Vagina (tissue), 2 donors: Measurements from ENCODE around the gene SCAF8.

ENCODE experiments used
- POLR2A ChIP-seq, 2 donors: fragments of 450-650 bp; IDR thresholded peaks; one replicate each; pipeline ENCODE4 v1.6.1; 2017; ENCODE audit warnings: antibody characterized with exemption in 2 of 2, mild to moderate bottlenecking in 2 of 2, moderate library complexity in 2 of 2
- POLR2AphosphoS5 ChIP-seq, 2 donors: sonication (generic); formaldehyde crosslinking; IDR thresholded peaks; one replicate each; pipeline ENCODE4 v1.9.0; 2017; ENCODE audit warnings: antibody characterized with exemption in 2 of 2, mild to moderate bottlenecking in 2 of 2, low read depth in 1 of 2; ENCODE audit not compliant: insufficient read depth in 1 of 2
- TF ChIP-seq, protein P1 (sequence below), 3 experiments: fragments of 450-650 bp in 2 of 3; fragments of 200-600 bp in 1 of 3; sonication (generic) in 1 of 3; IDR thresholded peaks; one replicate each; pipeline ENCODE4 v1.5.1; 2017 to 2019; ENCODE audit warnings: antibody characterized with exemption in 3 of 3, mild to moderate bottlenecking in 2 of 3, moderate library complexity in 2 of 3

DNA sequence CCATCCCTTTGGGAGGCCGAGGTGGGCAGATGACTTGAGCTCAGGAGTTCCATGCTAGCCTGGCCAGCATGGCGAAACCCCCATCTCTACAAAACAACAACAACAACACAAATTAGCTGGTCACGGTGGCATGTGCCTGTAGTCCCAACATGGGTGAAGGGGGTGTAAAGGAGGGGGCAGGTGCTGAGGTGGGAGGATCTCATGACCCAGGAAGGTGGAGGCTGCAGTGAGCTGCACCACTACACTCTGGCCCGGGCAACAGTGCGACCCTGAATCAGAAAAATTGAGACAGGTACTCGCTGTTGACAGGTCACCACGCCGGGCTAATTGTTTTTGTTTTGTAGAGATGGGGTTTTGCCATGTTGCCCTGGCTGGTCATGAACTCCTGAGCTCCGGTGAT is 4.2 kb downstream of the SCAF8 start:
- TF ChIP-seq, protein P1, sequence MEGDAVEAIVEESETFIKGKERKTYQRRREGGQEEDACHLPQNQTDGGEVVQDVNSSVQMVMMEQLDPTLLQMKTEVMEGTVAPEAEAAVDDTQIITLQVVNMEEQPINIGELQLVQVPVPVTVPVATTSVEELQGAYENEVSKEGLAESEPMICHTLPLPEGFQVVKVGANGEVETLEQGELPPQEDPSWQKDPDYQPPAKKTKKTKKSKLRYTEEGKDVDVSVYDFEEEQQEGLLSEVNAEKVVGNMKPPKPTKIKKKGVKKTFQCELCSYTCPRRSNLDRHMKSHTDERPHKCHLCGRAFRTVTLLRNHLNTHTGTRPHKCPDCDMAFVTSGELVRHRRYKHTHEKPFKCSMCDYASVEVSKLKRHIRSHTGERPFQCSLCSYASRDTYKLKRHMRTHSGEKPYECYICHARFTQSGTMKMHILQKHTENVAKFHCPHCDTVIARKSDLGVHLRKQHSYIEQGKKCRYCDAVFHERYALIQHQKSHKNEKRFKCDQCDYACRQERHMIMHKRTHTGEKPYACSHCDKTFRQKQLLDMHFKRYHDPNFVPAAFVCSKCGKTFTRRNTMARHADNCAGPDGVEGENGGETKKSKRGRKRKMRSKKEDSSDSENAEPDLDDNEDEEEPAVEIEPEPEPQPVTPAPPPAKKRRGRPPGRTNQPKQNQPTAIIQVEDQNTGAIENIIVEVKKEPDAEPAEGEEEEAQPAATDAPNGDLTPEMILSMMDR (IDR thresholded peaks at IDR 0.05): no peak
- no peak for TF ChIP-seq POLR2A (IDR thresholded peaks at IDR 0.05)
- TF ChIP-seq POLR2AphosphoS5 (IDR thresholded peaks at IDR 0.05; ENCODE audit: insufficient read depth in 1 of 2, low read depth in 1 of 2): no peak
